HG03135 (cell line): Measurements from ENCODE around the gene BLOC1S1.
A peak's percentile ranks its signal among the peaks of the same experiment; 100 is the strongest.
"Not testable (repeated sequence)": the region's sequence is repeated elsewhere in the genome, so short reads cannot be mapped to it uniquely, and the experiment has no call there.

Experiments
- ATAC-seq: cut with Tn5 transposase; IDR thresholded peaks from one replicate; pipeline ENCODE4 v1.9.1; 2021; ENCODE audit warnings: mild to moderate bottlenecking, moderate library complexity; ENCODE audit not compliant: unreplicated experiment

BLOC1S1 gene

GRCh38 chr12:55743406-55744339 is 27.8 kb downstream of the BLOC1S1 start:
- ATAC-seq, result peak; percentile 39

- no peak for ATAC-seq
Observed at GRCh38 chr12:55744340-55745030, 28.6 kb downstream of the BLOC1S1 start.

GRCh38 chr12:55745361-55746173 is 29.7 kb downstream of the BLOC1S1 start:
- ATAC-seq, result no peak

- ATAC-seq, result no peak
Observed at GRCh38 chr12:55746174-55746912, 30.5 kb downstream of the BLOC1S1 start.

GRCh38 chr12:55746913-55747231 is 31.0 kb downstream of the BLOC1S1 start:
- no peak for ATAC-seq

- ATAC-seq, result no peak
Observed at GRCh38 chr12:55748230-55748993, 32.6 kb downstream of the BLOC1S1 start.

GRCh38 chr12:55755246-55755645 is 39.4 kb downstream of the BLOC1S1 start:
- ATAC-seq, result no peak

- no peak for ATAC-seq
Observed at GRCh38 chr12:55757701-55758100, 41.9 kb downstream of the BLOC1S1 start.

- ATAC-seq, result not testable (repeated sequence)
Observed at GRCh38 chr12:55758575-55758974, 42.7 kb downstream of the BLOC1S1 start.

- ATAC-seq, result no peak
Observed at GRCh38 chr12:55760663-55761062, 44.8 kb downstream of the BLOC1S1 start.

- ATAC-seq, result no peak
Observed at GRCh38 chr12:55762646-55763045, 46.8 kb downstream of the BLOC1S1 start.

- no peak for ATAC-seq
Observed at GRCh38 chr12:55765736-55766290, 50.0 kb downstream of the BLOC1S1 start.

GRCh38 chr12:55767156-55767555 is 51.3 kb downstream of the BLOC1S1 start:
- no peak for ATAC-seq
